H9 (cell line): ENCODE data around the gene TRPM3. TPM values are rescaled to one million over a fixed set of nuclear protein-coding genes. Genes with fewer than 3 reads are reported as not detected.

Experiments
- DNase-seq: peaks from one replicate; pipeline ENCODE4 v3.0.0-alpha.2; 2017
- H2AFZ ChIP-seq: one replicate; pipeline ENCODE4 v1.6.1; 2013; ENCODE audit warnings: mild to moderate bottlenecking, low read length, control low read depth, moderate library complexity
- H2AK5ac ChIP-seq: 2 replicates; pipeline ENCODE4 v1.6.1; 2013; ENCODE audit warnings: low read length, control low read depth, mixed read lengths; ENCODE audit not compliant: insufficient read length
- H2BK120ac ChIP-seq: one replicate; pipeline ENCODE4 v1.6.1; 2013; ENCODE audit warnings: low read depth, mild to moderate bottlenecking, low read length, control low read depth, inconsistent platforms; ENCODE audit not compliant: poor library complexity, severe bottlenecking
- H2BK12ac ChIP-seq: 2 replicates; pipeline ENCODE4 v1.6.1; 2013; ENCODE audit warnings: low read length, control low read depth, mixed read lengths, low read depth; ENCODE audit not compliant: insufficient read length
- H2BK15ac ChIP-seq: 2 replicates; pipeline ENCODE4 v1.6.1; 2013; ENCODE audit warnings: low read depth, low read length, control low read depth
- H2BK20ac ChIP-seq: one replicate; pipeline ENCODE4 v1.6.1; 2013; ENCODE audit warnings: low read depth, mild to moderate bottlenecking, low read length, control low read depth, inconsistent platforms; ENCODE audit not compliant: poor library complexity, severe bottlenecking
- H2BK5ac ChIP-seq: 2 replicates; pipeline ENCODE4 v1.6.1; 2013; ENCODE audit warnings: low read length, control low read depth, mixed read lengths; ENCODE audit not compliant: insufficient read length
- H3K14ac ChIP-seq: 2 replicates; pipeline ENCODE4 v1.6.1; 2013; ENCODE audit warnings: low read length, control low read depth; ENCODE audit not compliant: insufficient read depth
- H3K18ac ChIP-seq: 2 replicates; pipeline ENCODE4 v1.6.1; 2013; ENCODE audit warnings: low read depth, mild to moderate bottlenecking, mixed read lengths, low read length, control low read depth; ENCODE audit not compliant: insufficient read length
- H3K23ac ChIP-seq: 2 replicates; pipeline ENCODE4 v1.6.1; 2013; ENCODE audit warnings: low read length, control low read depth, mixed read lengths, low read depth; ENCODE audit not compliant: insufficient read length
- H3K23me2 ChIP-seq: 2 replicates; pipeline ENCODE4 v1.6.1; 2013; ENCODE audit warnings: low read depth, mild to moderate bottlenecking, mixed read lengths, low read length, control low read depth; ENCODE audit not compliant: insufficient read length, poor library complexity, severe bottlenecking
- H3K27ac ChIP-seq: 2 replicates; pipeline ENCODE4 v1.5.1; 2013; ENCODE audit warnings: low read length, control low read depth, mixed read lengths, low read depth; ENCODE audit not compliant: insufficient read length
- H3K27me3 ChIP-seq: 2 replicates; pipeline ENCODE4 v1.6.1; 2013; ENCODE audit warnings: low read length, control low read depth, inconsistent platforms; ENCODE audit not compliant: insufficient read depth
- H3K4ac ChIP-seq: 2 replicates; pipeline ENCODE4 v1.6.1; 2013; ENCODE audit warnings: low read depth, mild to moderate bottlenecking, control low read depth, inconsistent platforms, low read length, moderate library complexity
- H3K4me1 ChIP-seq: 2 replicates; pipeline ENCODE4 v1.6.1; 2013; ENCODE audit warnings: low read length, control low read depth, inconsistent platforms; ENCODE audit not compliant: insufficient read depth
- H3K4me2 ChIP-seq: 2 replicates; pipeline ENCODE4 v1.6.1; 2013; ENCODE audit warnings: low read length, control low read depth, mixed read lengths; ENCODE audit not compliant: insufficient read length, insufficient read depth
- H3K56ac ChIP-seq: 2 replicates; pipeline ENCODE4 v1.6.1; 2013; ENCODE audit warnings: low read depth, mild to moderate bottlenecking, mixed read lengths, low read length, control low read depth; ENCODE audit not compliant: insufficient read length
- H3K79me1 ChIP-seq: 2 replicates; pipeline ENCODE4 v1.6.1; 2013; ENCODE audit warnings: low read depth, mild to moderate bottlenecking, moderate library complexity, low read length, control low read depth, inconsistent platforms; ENCODE audit not compliant: insufficient read depth, poor library complexity, severe bottlenecking
- H3K79me2 ChIP-seq: 2 replicates; pipeline ENCODE4 v1.6.1; 2013; ENCODE audit warnings: low read length, control low read depth, inconsistent platforms; ENCODE audit not compliant: insufficient read depth
- H3K9ac ChIP-seq: 2 replicates; pipeline ENCODE4 v1.6.1; 2013; ENCODE audit warnings: low read length, control low read depth, mixed read lengths; ENCODE audit not compliant: insufficient read length; ENCODE audit errors: extremely low read depth
- H3K9me3 ChIP-seq: one replicate; pipeline ENCODE4 v1.6.1; 2013; ENCODE audit warnings: low read depth, low read length, inconsistent platforms; ENCODE audit not compliant: control insufficient read depth
- H3T11ph ChIP-seq: one replicate; pipeline ENCODE4 v1.6.1; 2013; ENCODE audit warnings: mild to moderate bottlenecking, low read length, control low read depth, inconsistent platforms
- H4K20me1 ChIP-seq: one replicate; pipeline ENCODE4 v1.6.1; 2013; ENCODE audit not compliant: control insufficient read depth, insufficient read length, insufficient read depth
- H4K5ac ChIP-seq: 2 replicates; pipeline ENCODE4 v1.6.1; 2013; ENCODE audit warnings: low read depth, mild to moderate bottlenecking, mixed read lengths, low read length, control low read depth; ENCODE audit not compliant: insufficient read length
- H4K8ac ChIP-seq: replicated peaks from 2 replicates; pipeline ENCODE4 v1.6.1; 2013; ENCODE audit warnings: low read length, control low read depth, mixed read lengths, low read depth; ENCODE audit not compliant: insufficient read length
- H4K91ac ChIP-seq: 2 replicates; pipeline ENCODE4 v1.6.1; 2013; ENCODE audit warnings: low read depth, mild to moderate bottlenecking, moderate library complexity, mixed read lengths, low read length, control low read depth; ENCODE audit not compliant: insufficient read length
- H3K27ac Mint-ChIP-seq, 3 experiments: 2 replicates in 2 of 3; 3 replicates in 1 of 3; pipeline ENCODE4 v1.8.0; 2020 to 2021; ENCODE audit warnings: mixed read lengths in 3 of 3, mild to moderate bottlenecking in 1 of 3, moderate library complexity in 1 of 3
- H3K27me3 Mint-ChIP-seq: 2 replicates; pipeline ENCODE4 v1.8.0; 2021; ENCODE audit warnings: low read depth, mild to moderate bottlenecking, moderate library complexity, mixed read lengths
- H3K36me3 Mint-ChIP-seq, 3 experiments: 2 replicates in 2 of 3; 3 replicates in 1 of 3; pipeline ENCODE4 v1.8.0; 2020 to 2021; ENCODE audit warnings: low read depth in 3 of 3, mixed read lengths in 3 of 3; ENCODE audit not compliant: insufficient read depth in 1 of 3
- H3K4me1 Mint-ChIP-seq, 2 experiments: 2 replicates each; pipeline ENCODE4 v1.8.0; 2020; ENCODE audit warnings: mixed read lengths in 2 of 2
- H3K4me3 Mint-ChIP-seq, 2 experiments: 2 replicates in 1 of 2; 3 replicates in 1 of 2; pipeline ENCODE4 v1.8.0; 2020 to 2021; ENCODE audit warnings: mild to moderate bottlenecking in 2 of 2, mixed read lengths in 2 of 2, moderate library complexity in 1 of 2
- H3K9me3 Mint-ChIP-seq, 2 experiments: 2 replicates in 1 of 2; 3 replicates in 1 of 2; pipeline ENCODE4 v1.8.0; 2020; ENCODE audit warnings: mild to moderate bottlenecking in 2 of 2, mixed read lengths in 2 of 2, moderate library complexity in 1 of 2
- CTCF ChIP-seq: fragments of 200-600 bp; sonication (generic); conservative IDR thresholded peaks from 3 replicates; pipeline ENCODE4 v1.8.0; 2021; ENCODE audit warnings: antibody characterized with exemption, mild to moderate bottlenecking
- WGBS: extraction: QIAGEN DNeasy Blood & Tissue Kit; methylation state at CpG from one replicate; pipeline ENCODE4 v1.1.7; 2013; ENCODE audit warnings: missing lambda C conversion rate, low lambda C conversion rate, mixed read lengths; ENCODE audit not compliant: insufficient read length; ENCODE audit errors: extremely low coverage; 5-methylcytosine and 5-hydroxymethylcytosine counted together
- total RNA-seq: library from RNA; stranded (reverse); gene quantifications from 2 replicates; pipeline ENCODE4 v1.2.1, GENCODE V29; 2021

The TRPM3 gene
- total RNA-seq, 1 experiment from 2014 or later, result 10.3 TPM

DNA sequence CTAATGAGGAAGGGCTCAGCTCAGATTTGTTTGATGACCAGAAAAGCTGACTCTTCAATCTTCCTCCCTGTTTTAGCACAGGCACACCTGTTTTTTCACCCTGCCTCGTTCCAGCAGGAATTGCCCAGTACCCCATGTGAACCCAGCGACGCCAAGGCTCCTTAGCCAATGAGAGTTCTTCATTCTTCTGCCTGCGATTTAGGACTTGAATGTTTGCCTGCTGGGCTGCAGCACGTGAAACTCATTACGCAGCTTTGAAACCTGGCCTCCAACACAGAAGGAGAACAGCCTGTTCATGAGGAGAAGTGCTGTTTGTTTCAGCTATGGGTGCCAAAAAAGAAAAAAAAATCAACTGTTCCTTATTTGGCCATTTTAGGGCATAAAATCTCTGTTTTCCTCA, 315.5 kb downstream of the TRPM3 start:
- H3K4me2 ChIP-seq, result no peak overlapping the region
- H2BK12ac ChIP-seq, result no peak overlapping the region
- no peak overlapping the region for H4K91ac ChIP-seq

More for the DNA sequence above, 315.5 kb downstream of the TRPM3 start:
- no peak for TF ChIP-seq CTCF
- no peaks in the 10 kb centered on the region for H3K9me3 ChIP-seq
- no peak overlapping the region for H2BK120ac ChIP-seq
- no peak overlapping the region for H2BK15ac ChIP-seq
- H4K8ac ChIP-seq, result no peak overlapping the region
- H4K20me1 ChIP-seq, result no peaks in the 10 kb centered on the region
- Mint-ChIP-seq H3K36me3 (no peaks in the 10 kb centered on the region), H3K27me3 (no peaks in the 10 kb centered on the region), H3K4me1 (peaks cover 17 to 38% of the 10 kb centered on the region in 2 experiments), H3K4me3 (no peak overlapping the region), H3K9me3 (no peaks in the 10 kb centered on the region), H3K27ac (no peak overlapping the region)
- no peak overlapping the region for H3T11ph ChIP-seq
- H2BK20ac ChIP-seq, result no peak overlapping the region
- H3K14ac ChIP-seq, result no peak overlapping the region
- no peak overlapping the region for H3K4ac ChIP-seq
- H3K56ac ChIP-seq, result no peak overlapping the region
- no peak overlapping the region for H2AFZ ChIP-seq
- H3K27me3 ChIP-seq, result no peaks in the 10 kb centered on the region
- H2AK5ac ChIP-seq, result no peak overlapping the region
- H3K79me2 ChIP-seq, result no peaks in the 10 kb centered on the region
- H4K5ac ChIP-seq, result no peak overlapping the region
- WGBS, result no CpG with 5 or more reads among the region's 6 CpGs
- no peak overlapping the region for H2BK5ac ChIP-seq
- no peaks in the 10 kb centered on the region for H3K79me1 ChIP-seq
- H3K23me2 ChIP-seq, result no peaks in the 10 kb centered on the region
- DNase-seq, result no peak
- no peak overlapping the region for H3K27ac ChIP-seq
- H3K18ac ChIP-seq, result no peak overlapping the region
- no peak overlapping the region for H3K23ac ChIP-seq
- H3K4me1 ChIP-seq, result no peaks in the 10 kb centered on the region
- no peak overlapping the region for H3K9ac ChIP-seq
